Measurements from ENCODE around the gene ACTN1. TPM values are rescaled to one million over a fixed set of nuclear protein-coding genes. Genes with fewer than 3 reads are reported as not detected.

The ACTN1 gene
- total and polyA plus RNA-seq, 2 experiments from 2014 or later, result 88.0 to 163 TPM

DNA sequence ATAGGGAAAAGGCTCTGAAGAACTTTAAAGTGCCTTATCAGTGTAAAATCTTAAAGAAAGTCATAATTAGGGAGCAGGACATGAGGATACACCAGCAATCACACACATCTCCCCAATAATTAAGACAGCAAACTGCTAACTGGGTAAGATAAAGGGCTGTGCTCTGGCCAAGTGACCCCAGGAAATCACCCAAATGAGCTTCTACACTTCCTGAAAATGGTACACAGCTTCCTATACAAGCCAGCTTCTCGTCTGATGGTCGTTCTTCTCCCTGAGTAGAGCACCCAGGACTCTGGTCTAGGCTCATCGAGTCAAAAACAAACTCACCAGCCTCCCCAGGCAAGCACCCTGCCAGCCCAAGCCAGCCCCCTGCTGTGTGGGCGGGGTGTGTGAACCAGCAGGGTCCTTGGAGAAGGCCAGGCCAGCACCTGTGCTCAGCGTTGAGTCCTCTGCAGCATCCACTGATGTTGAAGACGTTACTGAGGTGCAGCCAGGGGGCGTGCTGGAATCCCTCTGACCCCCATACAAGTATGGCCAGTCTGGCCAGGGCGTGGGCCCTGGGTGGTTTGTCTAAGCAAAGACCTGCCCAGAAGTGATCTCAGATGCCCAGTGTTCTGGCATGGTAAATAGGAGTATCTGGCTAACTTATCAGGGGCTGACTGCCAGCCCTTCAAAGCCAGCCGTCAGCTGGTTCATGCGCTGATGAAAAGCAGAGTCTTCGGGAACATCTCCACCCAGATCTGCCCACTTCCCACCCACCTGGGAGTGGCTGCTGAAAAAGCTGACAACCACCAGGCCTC lies 41.4 kb downstream of the ACTN1 start:
- Histone ChIP-seq H4K20me1 (ENCODE audit: insufficient read depth, poor library complexity, severe bottlenecking) (peaks cover 9% of the 10 kb centered on the region), H2AFZ (no peak overlapping the region), H3K9me2 (replicated peaks; ENCODE audit: insufficient read depth) (no peaks in the 10 kb centered on the region), H3K4me1 (ENCODE audit: insufficient read depth) (peaks cover 55% of the 10 kb centered on the region), H3K4me2 (peak overlapping the region; percentile 48), H3K27ac (peak overlapping the region; percentile 89), H3K79me2 (peaks cover 81% of the 10 kb centered on the region), H3K27me3 (no peaks in the 10 kb centered on the region), H3K4me3 (no peak overlapping the region), H3K9me3 (ENCODE audit: low read depth) (no peaks in the 10 kb centered on the region), H3K36me3 (replicated peaks; ENCODE audit: insufficient read depth, low read depth) (no peaks in the 10 kb centered on the region)
- peak; percentile 68 for DNase-seq (ENCODE audit: low spot score)
- WGBS (ENCODE audit: low lambda C conversion rate, missing lambda C conversion rate), result 53% methylated on average over 11 of the region's 11 CpGs
- no peak for TF ChIP-seq EZH2phosphoT487 (IDR thresholded peaks at IDR 0.05; ENCODE audit: low read depth, severe bottlenecking, unreplicated experiment)
- TF ChIP-seq, protein P1, sequence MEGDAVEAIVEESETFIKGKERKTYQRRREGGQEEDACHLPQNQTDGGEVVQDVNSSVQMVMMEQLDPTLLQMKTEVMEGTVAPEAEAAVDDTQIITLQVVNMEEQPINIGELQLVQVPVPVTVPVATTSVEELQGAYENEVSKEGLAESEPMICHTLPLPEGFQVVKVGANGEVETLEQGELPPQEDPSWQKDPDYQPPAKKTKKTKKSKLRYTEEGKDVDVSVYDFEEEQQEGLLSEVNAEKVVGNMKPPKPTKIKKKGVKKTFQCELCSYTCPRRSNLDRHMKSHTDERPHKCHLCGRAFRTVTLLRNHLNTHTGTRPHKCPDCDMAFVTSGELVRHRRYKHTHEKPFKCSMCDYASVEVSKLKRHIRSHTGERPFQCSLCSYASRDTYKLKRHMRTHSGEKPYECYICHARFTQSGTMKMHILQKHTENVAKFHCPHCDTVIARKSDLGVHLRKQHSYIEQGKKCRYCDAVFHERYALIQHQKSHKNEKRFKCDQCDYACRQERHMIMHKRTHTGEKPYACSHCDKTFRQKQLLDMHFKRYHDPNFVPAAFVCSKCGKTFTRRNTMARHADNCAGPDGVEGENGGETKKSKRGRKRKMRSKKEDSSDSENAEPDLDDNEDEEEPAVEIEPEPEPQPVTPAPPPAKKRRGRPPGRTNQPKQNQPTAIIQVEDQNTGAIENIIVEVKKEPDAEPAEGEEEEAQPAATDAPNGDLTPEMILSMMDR (IDR thresholded peaks at IDR 0.05; ENCODE audit: poor library complexity), result peak; percentile 44

DNA sequence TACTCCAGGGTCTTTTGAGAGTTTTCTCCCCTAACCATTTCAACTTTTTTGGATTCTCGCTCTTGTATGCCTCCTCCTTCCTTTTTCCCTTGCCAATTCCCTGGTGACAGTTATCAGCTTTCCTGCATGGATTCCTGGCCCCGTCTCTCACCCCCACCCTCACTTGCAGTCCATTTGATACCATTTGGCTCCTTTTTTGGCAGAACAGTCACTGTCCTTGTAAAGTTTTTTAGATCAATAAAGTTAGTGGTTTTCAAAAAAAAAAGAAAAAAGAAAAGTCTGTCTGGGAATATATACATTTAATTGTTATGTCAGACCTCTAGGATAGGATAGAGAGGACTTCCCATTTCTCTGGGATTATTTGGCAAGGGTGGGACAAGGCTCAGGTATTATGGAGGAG lies 42.1 kb downstream of the ACTN1 start:
- Histone ChIP-seq H3K9me3 (ENCODE audit: low read depth) (no peaks in the 10 kb centered on the region), H3K27me3 (no peaks in the 10 kb centered on the region), H3K4me3 (no peak overlapping the region), H3K9me2 (replicated peaks; ENCODE audit: insufficient read depth) (no peaks in the 10 kb centered on the region), H3K79me2 (peaks cover 81% of the 10 kb centered on the region), H3K27ac (no peak overlapping the region), H3K36me3 (replicated peaks; ENCODE audit: insufficient read depth, low read depth) (no peaks in the 10 kb centered on the region), H3K4me2 (no peak overlapping the region), H4K20me1 (ENCODE audit: insufficient read depth, poor library complexity, severe bottlenecking) (peaks cover 9% of the 10 kb centered on the region), H2AFZ (no peak overlapping the region), H3K4me1 (ENCODE audit: insufficient read depth) (peaks cover 48% of the 10 kb centered on the region)
- TF ChIP-seq EZH2phosphoT487 (IDR thresholded peaks at IDR 0.05; ENCODE audit: low read depth, severe bottlenecking, unreplicated experiment) (no peak), EZH2 (IDR thresholded peaks at IDR 0.05; ENCODE audit: borderline replicate concordance) (no peak)
- TF ChIP-seq, protein P1 (IDR thresholded peaks at IDR 0.05; ENCODE audit: poor library complexity), result no peak
- WGBS (ENCODE audit: low lambda C conversion rate, missing lambda C conversion rate), result 86% methylated on average over 2 of the region's 2 CpGs
- DNase-seq (ENCODE audit: low spot score), result no peak

DNA sequence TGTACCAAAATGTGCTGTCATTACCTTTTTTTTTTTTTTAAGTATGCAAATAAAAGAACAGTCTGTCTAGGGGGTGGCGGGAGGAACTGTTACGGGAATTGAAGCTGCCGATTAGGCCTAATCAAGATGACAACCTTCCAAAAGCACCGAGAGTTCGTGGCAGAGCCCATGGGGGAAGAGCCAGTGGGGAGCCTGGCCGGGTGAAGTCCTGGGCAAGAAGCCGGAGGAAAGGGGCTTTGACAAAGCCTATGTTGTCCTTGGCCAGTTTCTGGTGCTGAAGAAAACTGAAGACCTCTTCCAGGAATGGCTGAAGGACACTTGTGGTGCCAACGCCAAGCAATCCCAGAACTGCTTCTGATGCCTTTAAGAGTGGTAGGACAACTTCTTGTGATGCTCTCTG lies 42.6 kb downstream of the ACTN1 start:
- TF ChIP-seq EZH2 (IDR thresholded peaks at IDR 0.05; ENCODE audit: borderline replicate concordance) (no peak), EZH2phosphoT487 (IDR thresholded peaks at IDR 0.05; ENCODE audit: low read depth, severe bottlenecking, unreplicated experiment) (no peak)
- TF ChIP-seq, protein P1 (IDR thresholded peaks at IDR 0.05; ENCODE audit: poor library complexity), result no peak
- H4K20me1 ChIP-seq (ENCODE audit: insufficient read depth, poor library complexity, severe bottlenecking), result peaks cover 9% of the 10 kb centered on the region
- DNase-seq (ENCODE audit: low spot score), result no peak
- H3K9me3 ChIP-seq (ENCODE audit: low read depth), result no peaks in the 10 kb centered on the region
- no peaks in the 10 kb centered on the region for H3K9me2 ChIP-seq (replicated peaks; ENCODE audit: insufficient read depth)
- H3K4me1 ChIP-seq (ENCODE audit: insufficient read depth), result peaks cover 48% of the 10 kb centered on the region
- no peak overlapping the region for H3K4me2 ChIP-seq
- peak overlapping the region; percentile 58 for H3K27ac ChIP-seq
- peaks cover 81% of the 10 kb centered on the region for H3K79me2 ChIP-seq
- no peaks in the 10 kb centered on the region for H3K27me3 ChIP-seq
- no peaks in the 10 kb centered on the region for H3K36me3 ChIP-seq (replicated peaks; ENCODE audit: insufficient read depth, low read depth)
- 82% methylated on average over 8 of the region's 8 CpGs for WGBS (ENCODE audit: low lambda C conversion rate, missing lambda C conversion rate)
- no peak overlapping the region for H3K4me3 ChIP-seq
- no peak overlapping the region for H2AFZ ChIP-seq

All from hepatocyte (in vitro differentiated cells).